Glomerular visceral epithelial cell (primary cell): ENCODE measurements around the gene TMEM87B.
"Not testable (repeated sequence)": the region's sequence is repeated elsewhere in the genome, so short reads cannot be mapped to it uniquely, and the experiment has no call there.

Experiments
- DNase-seq: peaks from one replicate; pipeline ENCODE4 v3.0.0-alpha.2; 2016; ENCODE audit errors: extremely low spot score

The TMEM87B gene

GRCh38 chr2:112065966-112066365 is 10.9 kb downstream of the TMEM87B start:
- no peak for DNase-seq

DNA sequence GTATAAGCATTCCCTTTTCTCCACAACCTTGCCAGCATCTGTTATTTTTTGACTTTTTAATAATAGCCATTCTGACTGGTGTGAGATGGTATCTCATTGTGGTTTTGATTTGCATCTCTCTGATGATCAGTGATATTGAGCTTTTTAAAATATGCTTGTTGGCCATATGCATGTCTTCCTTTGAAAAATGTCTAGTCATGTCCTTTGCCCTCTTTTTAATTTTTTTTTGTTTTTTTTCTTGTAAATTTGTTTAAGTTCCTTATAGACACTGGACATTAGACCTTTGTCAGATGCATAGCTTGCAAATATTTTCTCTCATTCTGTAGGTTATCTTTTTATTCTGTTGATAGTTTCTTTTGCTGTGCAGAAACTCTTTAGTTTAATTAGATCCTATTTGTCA is 14.7 kb downstream of the TMEM87B start:
- not testable (repeated sequence) for DNase-seq

DNA sequence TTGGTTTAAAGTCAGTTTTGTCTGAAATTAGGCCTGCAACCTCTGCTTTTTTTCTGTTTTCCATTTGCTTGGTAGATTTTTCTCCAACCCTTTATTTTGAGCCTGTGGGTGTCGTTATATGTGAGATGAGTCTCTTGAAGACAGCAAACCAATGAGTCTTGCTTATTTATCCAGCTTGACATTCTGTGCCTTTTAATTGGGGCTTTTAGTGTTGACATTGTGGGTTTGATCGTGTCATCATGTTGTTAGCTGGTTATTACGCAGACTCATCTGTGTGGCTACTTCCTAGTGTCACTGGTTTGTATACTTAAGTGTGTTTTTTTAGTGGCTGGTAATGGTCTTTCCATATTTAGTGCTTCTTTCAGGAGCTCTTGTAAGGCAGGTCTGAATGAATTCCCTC is 18.8 kb downstream of the TMEM87B start:
- no peak for DNase-seq

- DNase-seq = no peak
Observed at GRCh38 chr2:112074506-112074905, 19.4 kb downstream of the TMEM87B start.

DNA sequence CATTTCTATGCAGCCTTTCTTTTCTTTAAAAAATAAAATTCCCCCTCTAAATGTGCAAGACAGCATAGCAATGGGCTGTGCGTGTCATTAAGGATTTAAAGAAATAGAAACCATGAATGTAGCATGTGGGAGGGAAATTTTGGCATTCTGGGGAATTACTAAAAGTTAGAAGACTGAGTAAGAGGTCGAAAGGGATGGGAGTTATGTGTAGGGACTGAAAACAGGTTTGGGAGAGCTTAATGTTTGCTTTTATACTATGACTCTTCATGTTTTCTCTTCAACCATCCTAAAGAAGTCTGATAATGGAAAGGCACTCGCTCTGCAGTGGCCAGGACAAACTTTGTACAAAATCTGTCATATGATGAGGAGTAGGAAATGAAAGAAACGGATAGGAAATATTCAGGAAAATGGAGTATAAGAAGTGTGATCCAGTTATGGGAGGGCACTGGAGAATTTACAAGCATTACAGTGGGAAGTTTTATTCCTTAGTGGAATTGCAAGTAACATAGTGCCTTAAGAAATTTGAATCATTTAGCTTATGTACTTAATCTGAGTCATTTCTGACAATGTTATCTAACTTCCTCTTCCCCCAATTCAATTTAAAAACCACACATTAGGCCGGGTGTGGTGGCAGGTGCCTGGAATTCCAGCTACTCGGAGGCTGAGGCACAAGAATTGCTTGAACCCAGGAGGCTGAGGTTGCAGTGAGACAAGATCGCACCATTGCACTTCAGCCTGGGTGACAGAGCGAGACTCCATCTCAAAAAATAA is 20.6 kb downstream of the TMEM87B start:
- peak; percentile 33 for DNase-seq

GRCh38 chr2:112077814-112078213 is 22.7 kb downstream of the TMEM87B start:
- DNase-seq = no peak

- no peak for DNase-seq
Observed at GRCh38 chr2:112081262-112081661, 26.2 kb downstream of the TMEM87B start.

- DNase-seq = no peak
Observed at GRCh38 chr2:112084689-112085374, 29.8 kb downstream of the TMEM87B start.

GRCh38 chr2:112085375-112085730 is 30.3 kb downstream of the TMEM87B start:
- DNase-seq = no peak

GRCh38 chr2:112085916-112086669 is 31.0 kb downstream of the TMEM87B start:
- DNase-seq = no peak

- DNase-seq = no peak
Observed at GRCh38 chr2:112087346-112088020, 32.4 kb downstream of the TMEM87B start.

DNA sequence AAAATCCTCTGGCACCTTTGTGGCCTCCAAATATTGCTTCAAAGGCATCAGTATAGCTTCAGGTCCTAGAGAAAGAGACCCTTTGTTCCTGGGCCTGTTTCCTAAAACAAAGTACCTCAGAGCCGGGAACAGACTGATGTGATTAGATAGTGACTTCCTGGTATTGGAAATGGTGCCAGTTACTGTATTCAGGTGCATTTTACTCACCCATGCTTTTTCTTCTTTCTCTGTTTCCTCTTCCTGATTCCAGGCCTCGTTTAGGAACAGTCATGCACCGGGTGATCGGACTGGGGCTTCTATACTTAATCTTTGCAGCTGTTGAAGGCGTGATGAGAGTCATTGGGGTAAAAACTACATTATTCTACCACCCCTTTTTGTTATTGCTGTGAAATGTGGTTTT is 34.3 kb downstream of the TMEM87B start:
- DNase-seq = no peak

GRCh38 chr2:112092286-112093041 is 37.4 kb downstream of the TMEM87B start:
- peak; percentile 60 for DNase-seq

DNA sequence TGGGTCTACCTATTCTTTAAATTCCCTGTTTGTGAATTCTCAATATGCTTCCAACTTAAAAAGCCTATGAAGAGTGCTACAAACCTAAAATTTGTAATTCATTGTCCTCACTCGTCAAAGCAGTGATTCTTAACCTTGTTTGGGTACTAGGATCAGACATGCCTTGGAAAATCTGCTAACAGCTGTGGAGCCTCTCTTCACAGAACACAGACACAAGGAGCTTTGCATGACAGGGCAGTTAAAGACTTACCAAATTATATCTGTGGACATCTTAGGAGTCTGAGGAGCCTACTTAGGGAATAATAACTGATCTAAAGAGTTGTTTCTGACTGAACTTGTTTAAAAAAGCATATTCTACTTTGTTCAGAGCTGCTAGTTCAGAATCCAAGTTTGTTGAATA is 38.1 kb downstream of the TMEM87B start:
- no peak for DNase-seq

DNA sequence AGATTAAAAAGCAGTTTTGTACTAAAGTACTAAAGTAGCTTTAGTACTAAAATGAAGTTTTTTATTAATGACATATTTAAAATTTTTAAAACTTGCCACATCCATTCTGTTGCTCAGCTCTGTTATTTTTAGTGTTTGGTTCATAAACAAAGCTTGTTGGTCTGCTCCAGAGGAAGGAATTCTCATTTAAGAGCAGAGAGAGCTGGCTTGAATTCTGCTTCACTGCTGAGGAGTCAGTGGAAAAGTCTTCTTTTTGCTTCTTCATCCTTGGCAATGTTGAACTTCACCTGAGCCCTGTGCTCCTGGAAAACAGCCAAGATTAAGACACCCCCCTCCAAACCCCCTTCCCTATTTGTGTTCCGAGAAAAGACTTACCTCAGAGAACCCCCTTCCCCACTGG is 40.6 kb downstream of the TMEM87B start:
- no peak for DNase-seq

GRCh38 chr2:112096098-112096497 is 41.0 kb downstream of the TMEM87B start:
- no peak for DNase-seq

DNA sequence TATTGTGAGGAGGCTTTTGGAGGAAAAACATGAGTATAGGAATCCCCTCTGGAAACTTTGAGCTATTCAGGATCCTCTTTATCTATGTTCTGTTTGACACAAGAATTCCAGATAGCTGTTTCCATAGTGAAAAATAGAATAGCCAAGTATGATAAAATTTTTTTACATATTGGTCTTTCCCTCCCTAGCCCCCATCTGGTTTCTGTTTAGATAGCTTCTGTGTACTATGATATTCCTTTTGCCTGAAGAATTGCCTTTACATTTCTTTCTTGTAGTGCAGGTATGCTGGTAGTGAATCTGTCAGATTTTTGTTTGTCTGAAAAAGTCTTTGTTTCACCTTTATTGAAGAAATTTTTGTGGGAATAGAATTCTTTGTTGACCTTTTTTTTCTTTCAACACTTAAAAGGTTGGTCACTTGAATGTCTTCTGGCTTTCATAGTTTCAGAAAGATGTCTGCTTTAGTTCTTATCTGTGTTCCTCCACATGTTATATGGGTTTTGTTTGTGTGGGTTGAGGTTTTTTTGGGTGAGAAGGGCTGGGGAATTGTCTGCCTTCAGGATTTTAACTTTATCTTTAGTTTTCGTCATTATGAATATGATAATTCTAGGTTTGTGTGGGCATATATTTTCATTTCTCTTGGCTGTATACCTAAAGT is 53.2 kb downstream of the TMEM87B start:
- DNase-seq = no peak

DNA sequence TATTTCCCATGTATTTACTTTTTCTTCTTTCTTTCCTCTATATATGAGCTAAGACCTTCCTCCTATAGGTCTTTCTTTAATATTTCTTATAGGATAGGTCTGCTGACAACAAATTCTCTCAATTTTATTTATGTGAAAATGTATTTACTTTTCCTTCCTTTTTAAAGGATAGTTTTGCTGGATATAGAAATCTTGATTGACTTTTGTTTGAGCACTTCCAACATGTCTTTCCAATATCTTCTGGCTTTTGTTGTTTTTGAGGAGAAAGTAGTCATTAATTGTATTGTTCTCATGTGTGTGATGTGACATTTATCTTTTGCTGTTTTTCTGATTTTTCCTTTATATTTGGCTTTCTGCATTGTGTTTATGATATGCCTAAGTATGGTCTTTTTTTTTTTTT is 54.2 kb downstream of the TMEM87B start:
- DNase-seq = no peak

GRCh38 chr2:112110966-112111365 is 55.9 kb downstream of the TMEM87B start:
- DNase-seq = no peak

GRCh38 chr2:112113354-112113753 is 58.3 kb downstream of the TMEM87B start:
- not testable (repeated sequence) for DNase-seq

GRCh38 chr2:112118148-112118547 is 63.1 kb downstream of the TMEM87B start:
- no peak for DNase-seq
